Measurements from ENCODE around the gene TXNDC8. TPM values are rescaled to one million over a fixed set of nuclear protein-coding genes. Genes with fewer than 3 reads are reported as not detected.

Gene TXNDC8
- total RNA-seq, 1 donor from 2014 or later: not detected

- no peaks in the 10 kb centered on the region for H3K4me1 ChIP-seq
- H3K36me3 ChIP-seq: no peaks in the 10 kb centered on the region
- ATAC-seq: no peak
- no peak for DNase-seq
- H3K27me3 ChIP-seq (ENCODE audit: low read depth): no peaks in the 10 kb centered on the region
- intact Hi-C loops (cut with DNase I): no loop called here
- TF ChIP-seq, protein P1, sequence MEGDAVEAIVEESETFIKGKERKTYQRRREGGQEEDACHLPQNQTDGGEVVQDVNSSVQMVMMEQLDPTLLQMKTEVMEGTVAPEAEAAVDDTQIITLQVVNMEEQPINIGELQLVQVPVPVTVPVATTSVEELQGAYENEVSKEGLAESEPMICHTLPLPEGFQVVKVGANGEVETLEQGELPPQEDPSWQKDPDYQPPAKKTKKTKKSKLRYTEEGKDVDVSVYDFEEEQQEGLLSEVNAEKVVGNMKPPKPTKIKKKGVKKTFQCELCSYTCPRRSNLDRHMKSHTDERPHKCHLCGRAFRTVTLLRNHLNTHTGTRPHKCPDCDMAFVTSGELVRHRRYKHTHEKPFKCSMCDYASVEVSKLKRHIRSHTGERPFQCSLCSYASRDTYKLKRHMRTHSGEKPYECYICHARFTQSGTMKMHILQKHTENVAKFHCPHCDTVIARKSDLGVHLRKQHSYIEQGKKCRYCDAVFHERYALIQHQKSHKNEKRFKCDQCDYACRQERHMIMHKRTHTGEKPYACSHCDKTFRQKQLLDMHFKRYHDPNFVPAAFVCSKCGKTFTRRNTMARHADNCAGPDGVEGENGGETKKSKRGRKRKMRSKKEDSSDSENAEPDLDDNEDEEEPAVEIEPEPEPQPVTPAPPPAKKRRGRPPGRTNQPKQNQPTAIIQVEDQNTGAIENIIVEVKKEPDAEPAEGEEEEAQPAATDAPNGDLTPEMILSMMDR (IDR thresholded peaks at IDR 0.05): no peak
- H3K4me3 ChIP-seq: no peak overlapping the region
- H3K27ac ChIP-seq: no peak overlapping the region
- H3K9me3 ChIP-seq: no peaks in the 10 kb centered on the region
These were observed 49.2 kb downstream of the TXNDC8 start for GRCh38 chr9:110288503-110288902.

GRCh38 chr9:110287289-110287680, 50.4 kb downstream of the TXNDC8 start:
- H3K27me3 ChIP-seq (ENCODE audit: low read depth): no peaks in the 10 kb centered on the region
- H3K4me1 ChIP-seq: no peaks in the 10 kb centered on the region
- TF ChIP-seq, protein P1 (IDR thresholded peaks at IDR 0.05): no peak
- no peaks in the 10 kb centered on the region for H3K36me3 ChIP-seq
- no peaks in the 10 kb centered on the region for H3K9me3 ChIP-seq
- H3K27ac ChIP-seq: no peak overlapping the region
- no peak for DNase-seq
- ATAC-seq: no peak
- intact Hi-C loops (cut with DNase I): no loop called here
- H3K4me3 ChIP-seq: no peak overlapping the region

DNA sequence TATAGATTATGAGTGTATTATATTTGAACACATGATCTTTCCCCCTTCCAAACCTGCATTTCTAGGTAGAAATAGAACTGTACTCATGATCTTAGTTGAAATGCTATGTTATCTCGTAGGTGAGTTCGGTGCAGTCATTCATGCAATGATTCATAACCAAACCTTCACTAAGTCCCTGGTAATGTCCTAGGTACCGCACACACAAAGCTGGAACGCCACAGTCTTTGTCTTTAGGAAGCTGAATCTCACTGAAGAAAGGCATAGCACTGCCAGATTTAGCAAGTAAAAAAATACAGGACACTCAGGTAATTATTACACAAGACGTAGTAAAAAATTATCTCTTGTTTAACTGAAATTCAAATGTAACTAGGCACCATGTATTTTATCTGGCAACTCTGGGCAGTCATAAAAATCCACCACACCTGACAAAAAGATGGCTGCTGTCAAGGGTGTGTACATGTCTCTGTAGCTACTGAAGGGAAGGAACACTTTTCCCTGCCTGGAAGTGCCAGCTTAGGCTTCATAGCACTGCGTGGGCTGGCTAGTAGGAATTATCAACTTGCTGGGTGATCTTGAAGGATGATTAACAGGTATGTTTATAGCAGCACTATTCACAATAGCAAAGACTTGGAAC, 53.3 kb downstream of the TXNDC8 start:
- ATAC-seq (no peak), DNase-seq (no peak)
- intact Hi-C loops (cut with DNase I): no loop called here
- Histone ChIP-seq H3K36me3 (no peaks in the 10 kb centered on the region), H3K9me3 (no peaks in the 10 kb centered on the region), H3K27me3 (ENCODE audit: low read depth) (no peaks in the 10 kb centered on the region), H3K4me3 (no peak overlapping the region), H3K27ac (no peak overlapping the region), H3K4me1 (no peaks in the 10 kb centered on the region)
- TF ChIP-seq, protein P1 (IDR thresholded peaks at IDR 0.05): no peak

GRCh38 chr9:110283751-110284150, 53.9 kb downstream of the TXNDC8 start:
- no peaks in the 10 kb centered on the region for H3K27me3 ChIP-seq (ENCODE audit: low read depth)
- TF ChIP-seq, protein P1 (IDR thresholded peaks at IDR 0.05): no peak
- H3K27ac ChIP-seq: no peak overlapping the region
- intact Hi-C loops (cut with DNase I): no loop called here
- H3K4me3 ChIP-seq: no peak overlapping the region
- H3K9me3 ChIP-seq: no peaks in the 10 kb centered on the region
- DNase-seq (no peak), ATAC-seq (no peak)
- no peaks in the 10 kb centered on the region for H3K36me3 ChIP-seq
- H3K4me1 ChIP-seq: no peaks in the 10 kb centered on the region

GRCh38 chr9:110282739-110283081, 55.0 kb downstream of the TXNDC8 start:
- ATAC-seq (no peak), DNase-seq (no peak)
- H3K4me3 ChIP-seq: no peak overlapping the region
- TF ChIP-seq, protein P1 (IDR thresholded peaks at IDR 0.05): no peak
- intact Hi-C loops (cut with DNase I): no loop called here
- no peaks in the 10 kb centered on the region for H3K27me3 ChIP-seq (ENCODE audit: low read depth)
- H3K27ac ChIP-seq: no peak overlapping the region
- no peaks in the 10 kb centered on the region for H3K4me1 ChIP-seq
- no peaks in the 10 kb centered on the region for H3K36me3 ChIP-seq
- H3K9me3 ChIP-seq: no peaks in the 10 kb centered on the region
